ENCODE data around the gene PUS1. TPM values are rescaled to one million over a fixed set of nuclear protein-coding genes. Genes with fewer than 3 reads are reported as not detected.

PUS1 gene
- total RNA-seq, 1 experiment from 2014 or later = 117 TPM

DNA sequence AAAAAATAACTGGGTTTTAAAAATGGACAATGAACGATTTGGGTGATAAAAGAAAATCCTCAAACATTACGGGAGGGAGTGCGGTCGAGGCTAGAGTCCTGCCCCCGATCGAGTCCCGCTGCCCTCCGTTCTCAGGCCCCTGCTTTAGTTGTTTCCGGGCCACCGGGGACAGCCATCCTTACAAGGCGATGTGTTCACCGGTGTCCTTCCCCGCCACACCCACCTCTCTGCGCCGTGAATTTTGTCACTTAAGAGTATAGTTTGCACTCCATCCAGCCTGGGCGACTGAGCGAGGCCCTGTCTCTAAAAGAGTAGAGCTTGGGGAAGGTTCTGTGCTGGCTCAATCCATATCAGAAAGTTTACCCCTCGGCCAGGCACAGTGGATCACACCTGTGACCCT lies 31.8 kb upstream of the PUS1 start:
- no peak overlapping the region for H2AK5ac ChIP-seq (ENCODE audit: insufficient read length, low read length)
- no peak overlapping the region for H2BK120ac ChIP-seq (ENCODE audit: low read depth, low read length, poor library complexity, severe bottlenecking)
- no peak overlapping the region for H2BK12ac ChIP-seq (ENCODE audit: insufficient read length, low read depth, low read length)
- Mint-ChIP-seq H3K4me3 (peak overlapping the region in 1 of 2 experiments; percentile 59; a peak in 3 of 5 replicates), H3K9me3 (no peaks in the 10 kb centered on the region), H3K27ac (peak overlapping the region in 2 of 3 experiments; percentile 53 to 76; a peak in 2 of 7 replicates), H3K36me3 (ENCODE audit: insufficient read depth in 1 of 3, low read depth in 3 of 3) (peaks cover 9 to 16% (median 13%) of the 10 kb centered on the region in 3 experiments; a peak in 6 of 7 replicates), H3K4me1 (peaks cover 11 to 30% of the 10 kb centered on the region in 2 experiments), H3K27me3 (ENCODE audit: low read depth) (no peaks in the 10 kb centered on the region)
- H3K4me2 ChIP-seq (ENCODE audit: insufficient read depth, insufficient read length, low read length) = no peak overlapping the region
- no peak for DNase-seq
- peak overlapping the region; percentile 59 for H4K91ac ChIP-seq (ENCODE audit: insufficient read length, low read depth, low read length)
- H3K4ac ChIP-seq (ENCODE audit: low read depth, low read length) = no peak overlapping the region
- H2BK15ac ChIP-seq (ENCODE audit: low read depth, low read length) = no peak overlapping the region
- H4K8ac ChIP-seq (replicated peaks; ENCODE audit: insufficient read length, low read depth, low read length) = no peak overlapping the region
- no peaks in the 10 kb centered on the region for H3K79me2 ChIP-seq (ENCODE audit: insufficient read depth, low read length)
- no peaks in the 10 kb centered on the region for H3K9me3 ChIP-seq (ENCODE audit: control insufficient read depth, low read depth, low read length)
- H2BK20ac ChIP-seq (ENCODE audit: low read depth, low read length, poor library complexity, severe bottlenecking) = no peak overlapping the region
- no peak overlapping the region for H3K18ac ChIP-seq (ENCODE audit: insufficient read length, low read depth, low read length)
- TF ChIP-seq, protein P1, sequence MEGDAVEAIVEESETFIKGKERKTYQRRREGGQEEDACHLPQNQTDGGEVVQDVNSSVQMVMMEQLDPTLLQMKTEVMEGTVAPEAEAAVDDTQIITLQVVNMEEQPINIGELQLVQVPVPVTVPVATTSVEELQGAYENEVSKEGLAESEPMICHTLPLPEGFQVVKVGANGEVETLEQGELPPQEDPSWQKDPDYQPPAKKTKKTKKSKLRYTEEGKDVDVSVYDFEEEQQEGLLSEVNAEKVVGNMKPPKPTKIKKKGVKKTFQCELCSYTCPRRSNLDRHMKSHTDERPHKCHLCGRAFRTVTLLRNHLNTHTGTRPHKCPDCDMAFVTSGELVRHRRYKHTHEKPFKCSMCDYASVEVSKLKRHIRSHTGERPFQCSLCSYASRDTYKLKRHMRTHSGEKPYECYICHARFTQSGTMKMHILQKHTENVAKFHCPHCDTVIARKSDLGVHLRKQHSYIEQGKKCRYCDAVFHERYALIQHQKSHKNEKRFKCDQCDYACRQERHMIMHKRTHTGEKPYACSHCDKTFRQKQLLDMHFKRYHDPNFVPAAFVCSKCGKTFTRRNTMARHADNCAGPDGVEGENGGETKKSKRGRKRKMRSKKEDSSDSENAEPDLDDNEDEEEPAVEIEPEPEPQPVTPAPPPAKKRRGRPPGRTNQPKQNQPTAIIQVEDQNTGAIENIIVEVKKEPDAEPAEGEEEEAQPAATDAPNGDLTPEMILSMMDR (conservative IDR thresholded peaks at IDR 0.05) = no peak
- H3T11ph ChIP-seq (ENCODE audit: low read length) = no peak overlapping the region
- no peaks in the 10 kb centered on the region for H3K27me3 ChIP-seq (ENCODE audit: insufficient read depth, low read length)
- H2AFZ ChIP-seq (ENCODE audit: low read length) = no peak overlapping the region
- no peak overlapping the region for H4K5ac ChIP-seq (ENCODE audit: insufficient read length, low read depth, low read length)
- no peak overlapping the region for H3K56ac ChIP-seq (ENCODE audit: insufficient read length, low read depth, low read length)
- WGBS (ENCODE audit: extremely low coverage, insufficient read length, low lambda C conversion rate) = no CpG with 5 or more reads among the region's 18 CpGs
- H3K23me2 ChIP-seq (ENCODE audit: insufficient read length, low read depth, low read length, poor library complexity, severe bottlenecking) = peaks cover 7% of the 10 kb centered on the region
- H4K20me1 ChIP-seq (ENCODE audit: control insufficient read depth, insufficient read depth, insufficient read length) = no peaks in the 10 kb centered on the region
- H3K79me1 ChIP-seq (ENCODE audit: insufficient read depth, low read depth, low read length, poor library complexity, severe bottlenecking) = no peaks in the 10 kb centered on the region
- no peak overlapping the region for H2BK5ac ChIP-seq (ENCODE audit: insufficient read length, low read length)
- H3K9ac ChIP-seq (ENCODE audit: extremely low read depth, insufficient read length, low read length) = no peak overlapping the region
- no peak overlapping the region for H3K27ac ChIP-seq (ENCODE audit: insufficient read length, low read depth, low read length)
- H3K14ac ChIP-seq (ENCODE audit: insufficient read depth, low read length) = no peak overlapping the region
- no peaks in the 10 kb centered on the region for H3K4me1 ChIP-seq (ENCODE audit: insufficient read depth, low read length)
- H3K23ac ChIP-seq (ENCODE audit: insufficient read length, low read depth, low read length) = no peak overlapping the region

Measured in H9 (cell line).